Ecto neural progenitor cell (in vitro differentiated cells): Measurements from ENCODE around the gene PIGZ.

ENCODE experiments used
- DNase-seq: peaks from one replicate; pipeline ENCODE4 v3.0.0-alpha.2; 2018; ENCODE audit warnings: low spot score

PIGZ gene

DNA sequence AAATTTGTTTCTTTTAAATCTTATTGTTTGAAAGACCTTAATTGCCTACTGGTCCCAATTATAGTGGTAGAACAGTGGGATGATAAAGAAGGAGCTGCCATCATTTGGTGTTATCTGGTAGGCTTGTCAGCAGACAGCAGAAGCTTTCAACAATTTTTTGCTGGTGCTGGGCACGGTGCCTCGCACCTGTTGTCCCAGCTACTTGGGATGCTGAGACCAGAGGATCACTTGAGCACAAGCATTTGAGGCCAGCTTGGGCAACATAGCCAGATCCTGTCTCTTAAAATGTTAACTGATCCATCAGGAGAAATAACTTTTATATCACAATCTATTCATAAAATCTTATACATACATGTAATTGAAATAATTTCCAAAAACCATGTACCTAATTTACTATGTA lies 64.9 kb downstream of the PIGZ start:
- no peak for DNase-seq

DNA sequence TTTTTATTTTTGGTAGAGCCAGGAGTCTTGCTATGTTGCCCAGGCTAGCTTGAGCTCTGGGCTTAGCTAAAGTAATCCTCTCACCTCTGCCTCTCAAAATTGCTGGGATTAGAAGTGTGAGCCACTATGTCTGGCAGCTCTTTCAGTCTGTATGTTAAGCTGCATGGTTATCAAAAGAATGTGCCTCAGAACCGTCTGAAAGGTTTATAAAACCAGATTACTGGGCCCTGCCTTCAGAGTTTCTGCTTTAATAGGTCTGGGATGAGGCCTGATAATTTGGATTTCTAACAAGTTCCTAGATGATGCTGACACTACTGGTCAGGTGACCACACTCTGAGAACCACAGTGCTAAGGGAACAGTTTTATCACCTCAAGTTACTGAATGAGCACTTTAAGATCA lies 66.3 kb downstream of the PIGZ start:
- no peak for DNase-seq

DNA sequence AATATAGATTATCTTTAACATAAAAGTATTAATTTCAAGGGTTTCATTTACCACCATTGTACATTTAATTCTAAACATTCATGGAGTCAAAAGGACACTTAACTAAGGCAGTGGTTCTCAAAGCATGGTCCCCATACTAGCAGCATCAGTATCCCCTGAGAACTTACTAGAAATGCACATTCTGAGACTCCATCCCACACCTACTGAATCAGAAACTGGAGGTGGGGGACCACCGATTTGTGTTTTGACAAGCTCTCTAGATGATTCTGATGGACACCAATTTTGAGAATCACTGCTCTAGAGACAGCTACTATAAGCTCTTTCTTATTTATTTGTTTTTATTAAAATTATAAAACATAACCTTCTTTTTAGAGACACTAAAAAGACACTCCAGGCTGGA lies 66.9 kb downstream of the PIGZ start:
- DNase-seq: no peak
